ENCODE data around the gene MOB3C. TPM values are rescaled to one million over a fixed set of nuclear protein-coding genes. Genes with fewer than 3 reads are reported as not detected.

The MOB3C gene
- total RNA-seq, 1 donor from 2014 or later = 16.1 TPM

DNA sequence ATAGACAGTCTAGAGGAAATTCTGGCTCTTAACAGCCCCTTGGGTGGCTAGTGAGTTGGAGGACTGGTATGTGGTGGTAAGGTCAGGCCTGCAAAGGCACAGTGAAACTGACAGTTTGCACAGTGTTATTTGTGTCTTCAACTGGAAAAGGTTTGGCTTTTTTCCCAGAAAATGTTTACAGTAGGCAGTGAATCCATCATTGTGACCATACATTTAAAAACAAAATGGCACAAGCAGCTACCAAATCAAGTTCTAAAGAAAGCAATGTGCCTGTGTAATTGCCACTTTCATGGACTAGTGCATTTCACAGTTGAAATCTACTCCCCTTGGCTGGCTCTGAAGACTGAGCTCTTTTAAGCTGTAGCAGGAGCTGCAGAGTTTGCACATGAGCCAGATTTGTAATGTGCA is 26.8 kb upstream of the MOB3C start:
- Histone ChIP-seq H3K27ac (no peak overlapping the region), H3K9me3 (no peaks in the 10 kb centered on the region), H3K27me3 (no peaks in the 10 kb centered on the region), H3K36me3 (peaks cover 7 to 31% of the 10 kb centered on the region in 2 donors), H3K4me1 (peaks cover 0 to 4% of the 10 kb centered on the region in 2 donors), H3K4me3 (no peak overlapping the region)
- intact Hi-C loops (cut with DNase I) = no loop called here
- TF ChIP-seq, protein P1, sequence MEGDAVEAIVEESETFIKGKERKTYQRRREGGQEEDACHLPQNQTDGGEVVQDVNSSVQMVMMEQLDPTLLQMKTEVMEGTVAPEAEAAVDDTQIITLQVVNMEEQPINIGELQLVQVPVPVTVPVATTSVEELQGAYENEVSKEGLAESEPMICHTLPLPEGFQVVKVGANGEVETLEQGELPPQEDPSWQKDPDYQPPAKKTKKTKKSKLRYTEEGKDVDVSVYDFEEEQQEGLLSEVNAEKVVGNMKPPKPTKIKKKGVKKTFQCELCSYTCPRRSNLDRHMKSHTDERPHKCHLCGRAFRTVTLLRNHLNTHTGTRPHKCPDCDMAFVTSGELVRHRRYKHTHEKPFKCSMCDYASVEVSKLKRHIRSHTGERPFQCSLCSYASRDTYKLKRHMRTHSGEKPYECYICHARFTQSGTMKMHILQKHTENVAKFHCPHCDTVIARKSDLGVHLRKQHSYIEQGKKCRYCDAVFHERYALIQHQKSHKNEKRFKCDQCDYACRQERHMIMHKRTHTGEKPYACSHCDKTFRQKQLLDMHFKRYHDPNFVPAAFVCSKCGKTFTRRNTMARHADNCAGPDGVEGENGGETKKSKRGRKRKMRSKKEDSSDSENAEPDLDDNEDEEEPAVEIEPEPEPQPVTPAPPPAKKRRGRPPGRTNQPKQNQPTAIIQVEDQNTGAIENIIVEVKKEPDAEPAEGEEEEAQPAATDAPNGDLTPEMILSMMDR (IDR thresholded peaks at IDR 0.05) = no peak
- no peak for DNase-seq (ENCODE audit: low spot score in 2 of 2)

DNA sequence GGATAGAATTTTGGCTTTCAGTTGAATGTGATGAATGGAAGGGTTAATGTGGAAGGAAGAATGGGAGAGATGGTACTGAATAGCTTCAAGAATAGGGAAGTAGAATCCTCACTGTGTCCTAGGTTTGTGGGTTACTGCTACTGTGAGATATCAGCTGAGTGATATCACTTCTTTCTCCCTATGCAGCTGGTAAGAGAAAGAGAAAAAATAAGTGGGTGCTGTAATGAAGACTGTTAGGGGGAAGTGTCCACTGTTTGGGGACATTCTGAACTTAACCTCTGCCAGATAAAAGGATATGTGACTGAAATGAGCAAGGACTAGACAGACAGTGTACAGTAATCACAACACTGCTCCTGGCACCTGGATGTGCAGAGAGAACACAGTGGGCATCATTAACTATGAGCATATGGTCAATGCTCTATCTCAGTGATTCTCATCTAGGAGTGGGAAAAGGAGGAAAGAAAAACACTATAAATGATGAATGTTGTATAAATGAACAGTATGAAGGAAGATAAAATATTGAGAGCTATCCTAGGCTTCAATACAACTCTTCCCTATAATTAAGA is 25.6 kb upstream of the MOB3C start:
- Histone ChIP-seq H3K36me3 (peaks cover 5 to 19% of the 10 kb centered on the region in 2 donors), H3K4me3 (no peak overlapping the region), H3K4me1 (peaks cover 0 to 9% of the 10 kb centered on the region in 2 donors), H3K27ac (no peak overlapping the region), H3K9me3 (no peaks in the 10 kb centered on the region), H3K27me3 (no peaks in the 10 kb centered on the region)
- TF ChIP-seq, protein P1 (IDR thresholded peaks at IDR 0.05) = no peak
- intact Hi-C loops (cut with DNase I) = no loop called here
- DNase-seq (ENCODE audit: low spot score in 2 of 2) = no peak

DNA sequence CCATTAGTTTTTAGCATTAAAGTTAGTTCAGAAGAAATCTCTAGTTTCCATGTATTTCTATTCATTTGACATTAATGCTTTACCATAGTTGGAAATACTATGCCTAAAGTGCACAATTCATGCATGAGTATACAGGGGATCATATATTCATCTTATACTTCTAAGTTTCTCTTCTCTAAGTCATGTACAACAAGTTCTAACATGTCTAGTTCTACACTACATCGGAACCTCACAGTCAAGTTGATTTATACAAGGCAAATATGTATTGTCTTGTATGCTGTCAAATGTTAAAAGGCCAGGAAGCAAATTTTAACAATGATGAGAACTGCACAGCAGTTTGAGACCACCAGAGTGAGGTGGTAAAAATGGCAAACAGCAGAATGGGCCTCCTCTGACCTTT is 22.9 kb upstream of the MOB3C start:
- no peak for DNase-seq (ENCODE audit: low spot score in 2 of 2)
- H3K36me3 ChIP-seq = peaks cover 15 to 21% of the 10 kb centered on the region in 2 donors
- intact Hi-C loops (cut with DNase I) = no loop called here
- H3K4me3 ChIP-seq = no peak overlapping the region
- TF ChIP-seq, protein P1 (IDR thresholded peaks at IDR 0.05) = no peak
- peak overlapping the region in 1 of 2 donors; percentile 26 for H3K27ac ChIP-seq
- no peaks in the 10 kb centered on the region for H3K9me3 ChIP-seq
- no peaks in the 10 kb centered on the region for H3K27me3 ChIP-seq
- peaks cover 0 to 14% of the 10 kb centered on the region in 2 donors for H3K4me1 ChIP-seq

DNA sequence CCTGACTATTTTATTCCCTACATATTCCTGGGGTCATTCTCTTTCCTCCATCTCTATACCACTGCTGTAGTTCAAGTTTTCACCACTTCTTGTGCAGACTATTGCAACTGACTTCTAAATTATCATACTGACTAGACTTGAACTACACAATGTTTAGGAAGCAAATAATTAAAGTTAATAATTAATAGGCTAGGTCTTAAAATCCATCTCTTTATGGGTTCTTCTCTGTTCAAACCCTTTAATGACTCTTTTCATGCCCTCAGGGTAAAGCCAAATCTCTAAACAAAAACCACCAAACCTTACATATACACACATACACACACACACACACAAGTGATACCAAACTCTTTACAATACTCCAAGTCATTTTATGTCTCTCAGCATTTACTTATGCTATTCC is 22.3 kb upstream of the MOB3C start:
- Histone ChIP-seq H3K4me3 (no peak overlapping the region), H3K36me3 (peaks cover 17 to 27% of the 10 kb centered on the region in 2 donors), H3K9me3 (no peaks in the 10 kb centered on the region), H3K27me3 (no peaks in the 10 kb centered on the region), H3K27ac (peak overlapping the region; percentile 73 to 92), H3K4me1 (peaks cover 0 to 14% of the 10 kb centered on the region in 2 donors)
- no peak for DNase-seq (ENCODE audit: low spot score in 2 of 2)
- intact Hi-C loops (cut with DNase I) = no loop called here
- TF ChIP-seq, protein P1 (IDR thresholded peaks at IDR 0.05) = no peak

DNA sequence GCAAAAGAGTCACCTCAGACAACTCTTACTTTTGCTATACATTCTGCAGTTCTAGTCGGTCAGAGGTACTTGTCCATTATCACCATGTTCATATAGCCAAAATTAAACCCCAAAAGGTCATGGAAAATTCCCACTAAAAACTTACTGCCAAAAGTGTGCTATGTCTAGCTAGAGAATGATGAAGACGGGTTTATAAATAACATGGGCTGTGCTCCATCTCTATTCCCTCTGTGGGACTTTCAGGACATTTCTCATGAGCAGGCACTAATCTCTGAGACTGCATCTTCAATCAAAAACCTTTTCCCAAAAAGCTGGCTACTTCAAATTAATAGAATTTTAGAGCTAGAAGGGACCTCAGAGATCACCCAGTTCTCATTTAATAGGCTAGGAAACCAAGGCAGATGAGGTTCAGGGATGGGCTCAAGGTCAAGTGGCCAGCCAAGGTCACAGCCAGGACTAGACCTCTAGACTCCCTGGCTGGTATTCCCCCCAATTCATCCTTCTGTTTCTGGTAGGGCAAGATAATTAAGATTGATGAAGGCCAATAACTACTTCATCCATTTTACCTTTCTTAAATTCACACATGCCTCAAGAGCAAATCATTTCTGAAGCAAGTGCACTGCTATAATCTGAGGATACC is 21.0 kb upstream of the MOB3C start:
- no peak for DNase-seq (ENCODE audit: low spot score in 2 of 2)
- peaks cover 21 to 39% of the 10 kb centered on the region in 2 donors for H3K36me3 ChIP-seq
- TF ChIP-seq, protein P1 (IDR thresholded peaks at IDR 0.05) = no peak
- intact Hi-C loops (cut with DNase I) = loop anchor here (1.0 to 2.0 kb wide), 2 partner anchors 19 to 31 kb away; partner anchors contain the start of gene ATPAF1
- H3K27me3 ChIP-seq = no peaks in the 10 kb centered on the region
- peak overlapping the region; percentile 73 to 92 for H3K27ac ChIP-seq
- H3K4me1 ChIP-seq = peaks cover 0 to 10% of the 10 kb centered on the region in 2 donors
- H3K9me3 ChIP-seq = no peaks in the 10 kb centered on the region
- H3K4me3 ChIP-seq = no peak overlapping the region

Data from ascending aorta (tissue), 2 donors.